GM12878 (cell line): ENCODE data around the gene ZNF525. TPM values are rescaled to one million over a fixed set of nuclear protein-coding genes. Genes with fewer than 3 reads are reported as not detected.

ENCODE experiments used
- ATAC-seq: fragments of 200-7000 bp; cut with Tn5 transposase; 3 replicates; pipeline ENCODE4 v1.9.1; 2020; ENCODE audit warnings: mild to moderate bottlenecking, moderate library complexity
- BruUV-seq: library from RNA; stranded (reverse); fragments of 400-500 nt; replicated peaks from 2 replicates; lab custom pipeline; 2021; lab: Mats Ljungman, UMichigan
- CTCF ChIA-PET: fragments of 300-600 bp; sonication (Branson Sonifier 250); formaldehyde crosslinking; extraction: SDS; loops from one replicate; lab custom pipeline; 2021; ENCODE audit warnings: inconsistent platforms; lab: Yijun Ruan, JAX
- POLR2A ChIA-PET: fragments of 350-600 bp; formaldehyde crosslinking; extraction: SDS; loops from one replicate; lab custom pipeline; 2021; ENCODE audit warnings: inconsistent platforms; lab: Charles Lee
- RAD21 ChIA-PET: fragments of 300-600 bp; sonication (Branson Sonifier 250); formaldehyde crosslinking; loops from one replicate; lab custom pipeline; 2023; ENCODE audit warnings: antibody characterized with exemption; ENCODE audit not compliant: unreplicated experiment; lab: Charles Lee
- SMC1A ChIA-PET: fragments of 300-600 bp; sonication (Branson Sonifier 250); formaldehyde crosslinking; loops from one replicate; lab custom pipeline; 2023; ENCODE audit not compliant: unreplicated experiment, uncharacterized antibody; lab: Charles Lee
- DNase-seq: peaks from one replicate; pipeline ENCODE4 v3.0.0-alpha.2; 2011; ENCODE audit warnings: low read depth, low spot score
- FAIRE-seq: peaks from 3 replicates; lab custom pipeline; 2011; peaks lifted over from hg19 to GRCh38; lab: Jason Lieb, UNC
- H2AFZ ChIP-seq: 2 replicates; pipeline ENCODE4 v1.6.0; 2011; ENCODE audit warnings: low read depth, low read length, control low read depth; ENCODE audit not compliant: control insufficient read depth
- H3K27ac ChIP-seq: 2 replicates; pipeline ENCODE4 v1.5.1; 2011; ENCODE audit warnings: control low read depth; ENCODE audit not compliant: control insufficient read depth, insufficient read depth
- H3K27me3 ChIP-seq, 2 experiments: replicated peaks in 1 of 2; 2 replicates each; pipeline versions ENCODE4 v1.6.0 to v1.6.1; 2011; ENCODE audit warnings: low read length in 1 of 2; ENCODE audit not compliant: control insufficient read depth in 2 of 2, insufficient read depth in 2 of 2
- H3K36me3 ChIP-seq, 2 experiments: 2 replicates each; pipeline ENCODE4 v1.5.1; 2011; ENCODE audit warnings: low read length in 1 of 2; ENCODE audit not compliant: control insufficient read depth in 2 of 2, insufficient read depth in 2 of 2
- H3K4me1 ChIP-seq: 2 replicates; pipeline ENCODE4 v1.6.1; 2011; ENCODE audit warnings: mild to moderate bottlenecking, low read length, moderate library complexity, mixed read lengths; ENCODE audit not compliant: control insufficient read depth, insufficient read depth
- H3K4me2 ChIP-seq: 2 replicates; pipeline ENCODE4 v1.6.0; 2011; ENCODE audit warnings: control low read depth; ENCODE audit not compliant: control insufficient read depth, insufficient read depth
- H3K4me3 ChIP-seq: fragments of 200-600 bp; sonication (generic); 2 replicates; pipeline ENCODE4 v1.5.1; 2016
- H3K79me2 ChIP-seq: 2 replicates; pipeline ENCODE4 v1.6.0; 2011; ENCODE audit warnings: low read length; ENCODE audit not compliant: control insufficient read depth, insufficient read depth
- H3K9ac ChIP-seq: 2 replicates; pipeline ENCODE4 v1.8.0; 2011; ENCODE audit warnings: low read length, control low read depth, mixed read lengths; ENCODE audit not compliant: control insufficient read depth, insufficient read depth
- H3K9me3 ChIP-seq: replicated peaks from 3 replicates; pipeline ENCODE4 v1.5.1; 2011; ENCODE audit warnings: mild to moderate bottlenecking, low read length; ENCODE audit not compliant: control insufficient read depth, insufficient read depth
- H4K20me1 ChIP-seq: 2 replicates; pipeline ENCODE4 v1.6.0; 2011; ENCODE audit not compliant: control insufficient read depth, insufficient read depth
- BACH1 ChIP-seq: fragments of 450-650 bp; IDR thresholded peaks from 2 replicates; pipeline ENCODE4 v1.6.1; 2017; ENCODE audit warnings: mild to moderate bottlenecking, borderline replicate concordance
- BMI1 ChIP-seq: fragments of 450-650 bp; IDR thresholded peaks from 2 replicates; pipeline ENCODE4 v1.6.1; 2016; ENCODE audit warnings: mild to moderate bottlenecking, moderate library complexity, borderline replicate concordance
- CEBPZ ChIP-seq: fragments of 150-350 bp; IDR thresholded peaks from 2 replicates; pipeline ENCODE4 v1.6.1; 2016; ENCODE audit warnings: low read depth, low read length
- E2F8 ChIP-seq: fragments of 450-650 bp; IDR thresholded peaks from 2 replicates; pipeline ENCODE4 v1.6.1; 2018; ENCODE audit warnings: mild to moderate bottlenecking, low read depth, moderate library complexity; ENCODE audit not compliant: partially characterized antibody
- ELK1 ChIP-seq: IDR thresholded peaks from 2 replicates; pipeline ENCODE4 v1.6.1; 2012; ENCODE audit warnings: low read depth, low read length, improper control_type of control experiment
- FOS ChIP-seq: IDR thresholded peaks from 3 replicates; pipeline ENCODE4 v1.6.1; 2011; ENCODE audit warnings: borderline replicate concordance; ENCODE audit not compliant: insufficient read length; ENCODE audit errors: extremely low read depth
- GATAD2B ChIP-seq: fragments of 450-650 bp; conservative IDR thresholded peaks from 2 replicates; pipeline ENCODE4 v1.6.1; 2017; ENCODE audit warnings: low read depth, mild to moderate bottlenecking, moderate library complexity
- NFIC ChIP-seq: IDR thresholded peaks from 2 replicates; pipeline ENCODE4 v1.6.1; 2012; ENCODE audit warnings: low read depth, mild to moderate bottlenecking, inconsistent platforms, low read length, moderate library complexity
- POLR2A ChIP-seq: IDR thresholded peaks from 2 replicates; pipeline ENCODE4 v1.6.1; 2011; ENCODE audit warnings: low read depth, mild to moderate bottlenecking, low read length
- POLR2AphosphoS2 ChIP-seq: IDR thresholded peaks from 2 replicates; pipeline ENCODE4 v1.6.1; 2011; ENCODE audit warnings: low read depth, mild to moderate bottlenecking, low read length, improper control_type of control experiment, moderate library complexity
- SUZ12 ChIP-seq: fragments of 200-600 bp; sonication (generic); IDR thresholded peaks from one replicate; pipeline ENCODE4 v1.6.1; 2018; ENCODE audit warnings: antibody characterized with exemption, mild to moderate bottlenecking; ENCODE audit not compliant: unreplicated experiment
- TAF1 ChIP-seq: IDR thresholded peaks from 2 replicates; pipeline ENCODE4 v1.6.1; 2011; ENCODE audit warnings: mild to moderate bottlenecking, low read depth, low read length, borderline replicate concordance
- ZNF207 ChIP-seq: fragments of 450-650 bp; IDR thresholded peaks from 2 replicates; pipeline ENCODE4 v1.6.1; 2014; ENCODE audit warnings: antibody characterized with exemption, mild to moderate bottlenecking, borderline replicate concordance
- ZNF24 ChIP-seq: fragments of 450-650 bp; IDR thresholded peaks from 2 replicates; pipeline ENCODE4 v1.6.1; 2017; ENCODE audit warnings: antibody characterized with exemption, mild to moderate bottlenecking
- ZNF622 ChIP-seq: fragments of 450-650 bp; IDR thresholded peaks from 2 replicates; pipeline ENCODE4 v1.6.1; 2017; ENCODE audit warnings: mild to moderate bottlenecking, inconsistent platforms
- WGBS: methylation state at CpG from one replicate; pipeline ENCODE4 v1.1.6; 2016; ENCODE audit warnings: low lambda C conversion rate; ENCODE audit not compliant: insufficient replicate concordance, insufficient coverage; ENCODE audit errors: missing lambda C conversion rate; 5-methylcytosine and 5-hydroxymethylcytosine counted together
- in situ Hi-C: fragments of 300-500 bp; cut with MboI; formaldehyde crosslinking; loops from 9 replicates; pipeline ENCODE4 v1.14.3; 2018; ENCODE audit warnings: mixed read lengths
- intact Hi-C: fragments of 100-400 bp; cut with micrococcal nuclease; formaldehyde crosslinking; loops from one replicate; pipeline ENCODE4 v1.14.2; 2022; ENCODE audit not compliant: unreplicated experiment
- polyA plus RNA-seq, 11 experiments: library from polyadenylated mRNA; depleted of rRNA in 4 of 11; unstranded in 6 of 11; stranded (reverse) in 5 of 11; fragments of >200 nt; fragmentation: Nextera tagmentation in 4 of 11; fragmentation: Illumina TruSeq in 1 of 11; extraction: Ambion mirVana in 4 of 11; extraction: Trizol in 1 of 11; gene quantifications; 1 replicate in 1 of 11; 2 replicates in 10 of 11; pipeline versions ENCODE4 v1.2.1 to v1.2.3, GENCODE V29; 2011 to 2016; ENCODE audit warnings: inconsistent platforms in 2 of 11, missing spikeins in 2 of 11, low read depth in 1 of 11
- total RNA-seq, 4 experiments: library from RNA; depleted of rRNA in 3 of 4; stranded (reverse); fragments of >200 nt in 3 of 4; fragmentation: Illumina TruSeq in 1 of 4; extraction: Trizol in 1 of 4; gene quantifications; 2 replicates each; pipeline versions ENCODE4 v1.2.1 to v1.2.3, GENCODE V29; 2013 to 2021
- TF ChIP-seq, protein P1 (sequence below): fragments of 450-650 bp; IDR thresholded peaks from 2 replicates; pipeline ENCODE4 v1.6.1; 2017; ENCODE audit warnings: low read depth, mild to moderate bottlenecking, moderate library complexity

Gene ZNF525
- total and polyA plus RNA-seq, 10 of the 15 experiments (the other 5 are each of a cell fraction or from before 2014, with no cell fraction given): 3.0 to 25.8 (median 9.4) TPM

DNA sequence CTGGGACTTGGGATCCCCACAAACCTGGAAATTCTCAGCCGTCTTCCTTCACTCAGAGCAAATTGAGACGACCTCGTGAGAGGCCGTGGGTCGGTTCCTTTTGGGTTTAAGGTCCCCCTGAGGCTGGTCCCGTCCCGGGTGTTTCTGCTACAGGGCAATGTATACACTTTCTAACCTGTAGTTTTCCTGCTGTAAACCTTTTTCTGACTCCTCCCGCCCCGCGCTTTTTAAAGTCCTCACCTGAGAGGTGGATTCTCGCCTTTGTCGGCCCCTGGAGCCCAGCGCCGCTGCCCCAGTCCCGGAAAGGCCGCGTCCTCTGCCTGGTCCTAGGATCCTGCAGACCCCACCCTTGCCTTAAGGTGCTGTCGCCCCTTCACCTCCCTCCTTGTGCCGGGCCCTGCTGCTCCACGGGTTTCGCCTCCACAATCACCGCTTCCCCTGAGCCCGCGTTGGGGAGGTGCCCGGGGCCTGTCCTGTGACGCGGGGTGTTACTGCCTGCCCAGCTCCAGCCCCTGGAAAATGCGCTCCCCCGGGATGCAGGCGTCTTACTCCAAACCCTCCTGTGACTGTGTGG lies 66.7 kb downstream of the ZNF525 start:
- Histone ChIP-seq H3K79me2 (peaks cover 9% of the 10 kb centered on the region), H3K9ac (peak overlapping the region; percentile 90), H2AFZ (peak overlapping the region; percentile 88), H3K27me3 (no peaks in the 10 kb centered on the region), H3K36me3 (no peaks in the 10 kb centered on the region; a peak in 2 of 4 replicates), H3K4me1 (no peaks in the 10 kb centered on the region), H3K9me3 (peaks cover 12% of the 10 kb centered on the region; the same call in 2 of the 3 replicates), H3K4me3 (peak overlapping the region; percentile 85), H3K27ac (peak overlapping the region; percentile 82), H4K20me1 (no peaks in the 10 kb centered on the region), H3K4me2 (peak overlapping the region; percentile 64; the same call in 1 of the 2 replicates)
- BruUV-seq: no TSS peak
- in situ Hi-C loops: loop anchor here (10.0 kb wide), 1 partner anchor 313 kb away; no protein-coding TSS in a partner anchor
- ATAC-seq (peak; percentile 61), FAIRE-seq (no peak), DNase-seq (no peak)
- WGBS: under 1% methylated on average over 30 of the region's 30 CpGs
- intact Hi-C loops: no loop called here
- ChIA-PET SMC1A (no interaction called here), RAD21 (no interaction called here), POLR2A (no interaction called here), CTCF (no interaction called here)
- TF ChIP-seq GATAD2B (no peak), BMI1 (no peak), TAF1 (no peak), E2F8 (peak; percentile 31), ZNF622 (no peak), NFIC (no peak), ELK1 (no peak), POLR2A (no peak), FOS (no peak), ZNF207 (peak; percentile 39; the same call in 1 of the 2 replicates), CEBPZ (no peak), SUZ12 (no peak), ZNF24 (no peak), BACH1 (no peak), POLR2AphosphoS2 (no peak)
- TF ChIP-seq, protein P1, sequence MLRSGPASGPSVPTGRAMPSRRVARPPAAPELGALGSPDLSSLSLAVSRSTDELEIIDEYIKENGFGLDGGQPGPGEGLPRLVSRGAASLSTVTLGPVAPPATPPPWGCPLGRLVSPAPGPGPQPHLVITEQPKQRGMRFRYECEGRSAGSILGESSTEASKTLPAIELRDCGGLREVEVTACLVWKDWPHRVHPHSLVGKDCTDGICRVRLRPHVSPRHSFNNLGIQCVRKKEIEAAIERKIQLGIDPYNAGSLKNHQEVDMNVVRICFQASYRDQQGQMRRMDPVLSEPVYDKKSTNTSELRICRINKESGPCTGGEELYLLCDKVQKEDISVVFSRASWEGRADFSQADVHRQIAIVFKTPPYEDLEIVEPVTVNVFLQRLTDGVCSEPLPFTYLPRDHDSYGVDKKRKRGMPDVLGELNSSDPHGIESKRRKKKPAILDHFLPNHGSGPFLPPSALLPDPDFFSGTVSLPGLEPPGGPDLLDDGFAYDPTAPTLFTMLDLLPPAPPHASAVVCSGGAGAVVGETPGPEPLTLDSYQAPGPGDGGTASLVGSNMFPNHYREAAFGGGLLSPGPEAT: 0 out of 2 replicates have a peak, but pooled peaks have one; percentile 14
